Measurements from ENCODE around the gene GPR63.

GPR63 gene

GRCh38 chr6:96853083-96853482, 15.8 kb upstream of the GPR63 start:
- H3K9ac ChIP-seq (ENCODE audit: low read depth, low read length): no peak overlapping the region
- H3K4me1 ChIP-seq (ENCODE audit: insufficient read depth, low read length): no peaks in the 10 kb centered on the region
- WGBS: no CpG with 5 or more reads among the region's 2 CpGs
- H3K4me3 ChIP-seq (ENCODE audit: low read length): no peak overlapping the region
- no peaks in the 10 kb centered on the region for H3K36me3 ChIP-seq (ENCODE audit: insufficient read depth, low read length)
- no peak overlapping the region for H3K27ac ChIP-seq (ENCODE audit: low read depth, low read length)
- peaks cover 10% of the 10 kb centered on the region for H3K9me3 ChIP-seq (ENCODE audit: insufficient read depth, low read depth, low read length)
- H3K27me3 ChIP-seq (ENCODE audit: insufficient read depth, low read length): no peaks in the 10 kb centered on the region

DNA sequence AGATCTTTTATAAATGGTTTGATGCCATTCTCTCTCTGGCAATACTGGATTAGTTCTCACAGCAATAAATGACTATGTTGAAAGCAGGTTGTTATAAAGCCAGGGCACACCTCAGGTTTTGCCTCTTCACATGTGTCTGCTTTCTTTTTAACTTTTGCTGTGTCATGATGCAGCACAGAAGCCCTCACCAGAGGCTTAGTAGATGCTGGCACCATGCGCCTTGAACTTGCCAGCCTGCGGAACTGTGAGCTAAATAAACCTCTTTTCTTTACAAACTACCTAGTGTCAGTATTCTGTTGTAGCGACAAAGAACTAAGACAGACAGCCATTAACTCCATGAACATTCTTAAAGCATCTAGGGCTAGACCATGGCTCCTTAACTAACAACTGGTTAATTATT, 15.3 kb upstream of the GPR63 start:
- 96% methylated on average over 3 of the region's 3 CpGs for WGBS
- Histone ChIP-seq H3K4me1 (ENCODE audit: insufficient read depth, low read length) (no peaks in the 10 kb centered on the region), H3K9ac (ENCODE audit: low read depth, low read length) (no peak overlapping the region), H3K9me3 (ENCODE audit: insufficient read depth, low read depth, low read length) (peaks cover 10% of the 10 kb centered on the region), H3K27me3 (ENCODE audit: insufficient read depth, low read length) (no peaks in the 10 kb centered on the region), H3K27ac (ENCODE audit: low read depth, low read length) (no peak overlapping the region), H3K36me3 (ENCODE audit: insufficient read depth, low read length) (no peaks in the 10 kb centered on the region), H3K4me3 (ENCODE audit: low read length) (no peak overlapping the region)

DNA sequence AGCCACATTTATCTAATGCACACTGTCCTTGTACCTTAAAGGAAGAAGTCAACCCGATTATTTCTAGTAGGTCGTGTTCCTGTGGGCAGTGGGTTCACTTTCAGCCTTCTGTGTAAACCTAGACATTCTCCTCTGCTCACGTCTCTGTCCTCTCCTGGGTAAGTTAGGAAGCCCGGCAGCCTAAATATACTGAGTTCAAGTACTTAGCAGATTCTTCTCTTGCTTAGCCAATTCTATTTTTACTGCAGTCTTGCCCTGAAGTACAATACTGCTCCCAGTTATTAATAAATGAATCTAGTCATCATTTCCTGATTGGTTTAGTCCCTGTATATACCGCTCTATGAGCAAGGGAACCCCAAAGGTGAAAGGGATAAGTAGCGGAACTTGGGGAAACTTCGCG, 14.6 kb upstream of the GPR63 start:
- Histone ChIP-seq H3K9me3 (ENCODE audit: insufficient read depth, low read depth, low read length) (peaks cover 10% of the 10 kb centered on the region), H3K27ac (ENCODE audit: low read depth, low read length) (no peak overlapping the region), H3K4me3 (ENCODE audit: low read length) (no peak overlapping the region), H3K27me3 (ENCODE audit: insufficient read depth, low read length) (no peaks in the 10 kb centered on the region), H3K9ac (ENCODE audit: low read depth, low read length) (no peak overlapping the region), H3K36me3 (ENCODE audit: insufficient read depth, low read length) (no peaks in the 10 kb centered on the region), H3K4me1 (ENCODE audit: insufficient read depth, low read length) (no peaks in the 10 kb centered on the region)
- WGBS: 95% methylated on average over 8 of the region's 8 CpGs

DNA sequence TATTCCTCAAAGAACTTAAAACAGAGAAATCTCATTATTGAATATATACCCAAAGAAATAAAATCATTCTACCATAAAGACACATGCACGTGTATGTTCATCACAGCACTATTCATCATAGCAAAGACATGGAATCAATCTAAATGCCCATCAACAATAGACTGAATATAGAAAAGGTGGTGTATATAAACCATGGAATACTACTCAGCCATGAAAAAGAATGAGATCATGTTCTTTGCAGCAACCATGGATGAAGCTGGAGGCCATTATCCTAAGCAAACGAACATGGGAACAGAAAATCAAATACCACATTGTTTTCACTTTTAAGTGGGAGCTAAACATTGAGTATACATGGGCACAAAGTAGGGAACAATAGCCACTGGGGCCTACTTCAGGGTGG, 12.3 kb upstream of the GPR63 start:
- Histone ChIP-seq H3K36me3 (ENCODE audit: insufficient read depth, low read length) (no peaks in the 10 kb centered on the region), H3K4me3 (ENCODE audit: low read length) (no peak overlapping the region), H3K27ac (ENCODE audit: low read depth, low read length) (no peak overlapping the region), H3K4me1 (ENCODE audit: insufficient read depth, low read length) (no peaks in the 10 kb centered on the region), H3K9me3 (ENCODE audit: insufficient read depth, low read depth, low read length) (peaks cover 10% of the 10 kb centered on the region), H3K9ac (ENCODE audit: low read depth, low read length) (no peak overlapping the region), H3K27me3 (ENCODE audit: insufficient read depth, low read length) (no peaks in the 10 kb centered on the region)
- WGBS: 92% methylated on average over 2 of the region's 2 CpGs

DNA sequence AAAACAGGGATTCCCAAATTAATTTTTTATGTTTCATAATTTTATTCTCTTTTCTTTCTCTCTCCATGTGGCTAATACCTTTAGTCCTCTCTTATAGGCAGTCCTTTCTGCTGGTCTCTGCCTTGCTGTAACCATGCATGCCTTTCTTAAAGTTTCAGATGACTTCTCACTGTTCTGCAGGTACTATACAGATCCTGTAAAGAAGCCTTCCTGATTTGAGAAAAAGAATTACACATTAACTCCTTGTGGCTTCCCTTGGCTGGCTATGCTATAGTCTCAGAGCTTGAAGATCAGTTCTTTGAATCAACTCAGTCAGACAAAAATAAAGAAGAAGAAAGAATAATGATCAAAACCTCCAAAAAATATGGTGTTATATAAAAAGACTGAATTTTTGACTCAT, 7.3 kb upstream of the GPR63 start:
- no peaks in the 10 kb centered on the region for H3K9me3 ChIP-seq (ENCODE audit: insufficient read depth, low read depth, low read length)
- no peaks in the 10 kb centered on the region for H3K27me3 ChIP-seq (ENCODE audit: insufficient read depth, low read length)
- no peak overlapping the region for H3K9ac ChIP-seq (ENCODE audit: low read depth, low read length)
- no peaks in the 10 kb centered on the region for H3K36me3 ChIP-seq (ENCODE audit: insufficient read depth, low read length)
- H3K4me1 ChIP-seq (ENCODE audit: insufficient read depth, low read length): no peaks in the 10 kb centered on the region
- H3K27ac ChIP-seq (ENCODE audit: low read depth, low read length): no peak overlapping the region
- no peak overlapping the region for H3K4me3 ChIP-seq (ENCODE audit: low read length)

DNA sequence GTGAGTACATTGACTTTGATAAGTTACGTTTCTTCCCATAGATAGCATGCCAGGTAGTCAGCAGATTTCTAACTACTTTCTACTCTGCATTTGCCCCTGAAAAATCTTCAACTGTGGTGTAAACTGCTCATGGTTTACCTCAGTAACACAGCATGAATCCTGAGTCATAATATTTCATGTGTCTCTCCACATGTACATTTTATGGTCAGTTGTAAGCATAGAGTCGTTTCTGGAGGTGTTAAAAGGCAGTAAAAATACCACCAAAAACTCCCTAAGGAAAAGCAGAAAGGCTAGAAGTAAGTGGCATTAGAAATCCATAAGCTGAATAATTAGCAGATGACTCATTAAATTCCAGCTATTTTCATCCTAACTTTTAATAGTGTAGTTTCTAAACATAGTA, 4.1 kb upstream of the GPR63 start:
- H3K27me3 ChIP-seq (ENCODE audit: insufficient read depth, low read length): peaks cover 12% of the 10 kb centered on the region
- WGBS: 100% methylated on average over 1 of the region's 2 CpGs
- H3K36me3 ChIP-seq (ENCODE audit: insufficient read depth, low read length): no peaks in the 10 kb centered on the region
- no peak overlapping the region for H3K27ac ChIP-seq (ENCODE audit: low read depth, low read length)
- no peak overlapping the region for H3K9ac ChIP-seq (ENCODE audit: low read depth, low read length)
- no peaks in the 10 kb centered on the region for H3K4me1 ChIP-seq (ENCODE audit: insufficient read depth, low read length)
- no peaks in the 10 kb centered on the region for H3K9me3 ChIP-seq (ENCODE audit: insufficient read depth, low read depth, low read length)
- H3K4me3 ChIP-seq (ENCODE audit: low read length): no peak overlapping the region

- Histone ChIP-seq H3K9ac (ENCODE audit: low read depth, low read length) (peak overlapping the region; percentile 87), H3K27ac (ENCODE audit: low read depth, low read length) (peak overlapping the region; percentile 85), H3K4me3 (ENCODE audit: low read length) (peak overlapping the region; percentile 90), H3K36me3 (ENCODE audit: insufficient read depth, low read length) (peaks cover under 1% of the 10 kb centered on the region; the same call in 1 of the 2 replicates), H3K27me3 (ENCODE audit: insufficient read depth, low read length) (peaks cover 15% of the 10 kb centered on the region), H3K4me1 (ENCODE audit: insufficient read depth, low read length) (peaks cover 14% of the 10 kb centered on the region), H3K9me3 (ENCODE audit: insufficient read depth, low read depth, low read length) (no peaks in the 10 kb centered on the region)
- WGBS: 0% methylated on average over 27 of the region's 27 CpGs
Observed at GRCh38 chr6:96836631-96837080, 621 bp downstream of the GPR63 start.

GRCh38 chr6:96834070-96834469, 3.2 kb downstream of the GPR63 start:
- peaks cover 14% of the 10 kb centered on the region for H3K4me1 ChIP-seq (ENCODE audit: insufficient read depth, low read length)
- H3K36me3 ChIP-seq (ENCODE audit: insufficient read depth, low read length): peaks cover 26% of the 10 kb centered on the region
- no peak overlapping the region for H3K9ac ChIP-seq (ENCODE audit: low read depth, low read length)
- H3K27me3 ChIP-seq (ENCODE audit: insufficient read depth, low read length): peaks cover 15% of the 10 kb centered on the region
- H3K27ac ChIP-seq (ENCODE audit: low read depth, low read length): no peak overlapping the region
- no peaks in the 10 kb centered on the region for H3K9me3 ChIP-seq (ENCODE audit: insufficient read depth, low read depth, low read length)
- no peak overlapping the region for H3K4me3 ChIP-seq (ENCODE audit: low read length)
- 96% methylated on average over 2 of the region's 2 CpGs for WGBS

DNA sequence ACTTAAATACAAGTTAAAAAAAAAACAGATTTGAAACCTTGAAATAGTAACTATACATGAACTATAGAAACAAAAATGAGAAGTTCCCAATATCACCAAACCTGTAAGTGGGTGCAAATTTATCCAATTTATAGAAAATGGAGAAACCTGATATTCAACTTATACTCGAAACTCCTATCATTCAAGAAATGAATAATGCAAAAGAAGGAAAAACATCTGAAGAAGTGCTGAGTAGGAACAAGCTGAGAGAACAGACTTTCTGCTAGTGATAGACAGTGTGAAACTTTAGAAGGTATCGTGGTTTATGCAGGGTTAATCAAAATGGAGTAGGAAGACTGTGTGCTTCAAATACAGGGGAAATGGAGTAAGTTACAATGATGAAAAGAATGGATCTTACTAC, 4.5 kb downstream of the GPR63 start:
- Histone ChIP-seq H3K27ac (ENCODE audit: low read depth, low read length) (no peak overlapping the region), H3K27me3 (ENCODE audit: insufficient read depth, low read length) (peaks cover 6% of the 10 kb centered on the region), H3K4me1 (ENCODE audit: insufficient read depth, low read length) (peaks cover 14% of the 10 kb centered on the region), H3K9ac (ENCODE audit: low read depth, low read length) (no peak overlapping the region), H3K36me3 (ENCODE audit: insufficient read depth, low read length) (peaks cover 31% of the 10 kb centered on the region), H3K9me3 (ENCODE audit: insufficient read depth, low read depth, low read length) (no peaks in the 10 kb centered on the region), H3K4me3 (ENCODE audit: low read length) (no peak overlapping the region)
- WGBS: 98% methylated on average over 1 of the region's 2 CpGs

DNA sequence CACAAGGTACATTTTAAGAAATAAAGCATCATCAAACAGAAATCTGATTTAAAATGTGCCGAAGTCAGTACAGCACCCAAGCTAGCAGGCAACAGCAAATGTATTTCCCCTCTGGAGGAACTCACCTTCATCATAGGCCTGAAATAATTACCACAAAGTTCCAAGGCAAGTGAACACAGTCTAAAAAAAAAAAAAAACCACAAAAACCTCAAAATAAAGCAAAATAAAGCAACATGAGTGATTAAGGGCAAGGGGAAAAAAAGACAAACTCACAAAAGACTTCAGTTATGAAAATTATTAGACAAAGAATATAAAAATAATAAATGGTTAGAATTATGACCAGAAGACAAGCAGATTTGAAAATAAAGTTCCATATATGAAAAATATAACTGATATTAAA, 10.4 kb downstream of the GPR63 start:
- Histone ChIP-seq H3K27ac (ENCODE audit: low read depth, low read length) (no peak overlapping the region), H3K9me3 (ENCODE audit: insufficient read depth, low read depth, low read length) (no peaks in the 10 kb centered on the region), H3K4me1 (ENCODE audit: insufficient read depth, low read length) (no peaks in the 10 kb centered on the region), H3K36me3 (ENCODE audit: insufficient read depth, low read length) (peaks cover 56% of the 10 kb centered on the region), H3K9ac (ENCODE audit: low read depth, low read length) (no peak overlapping the region), H3K4me3 (ENCODE audit: low read length) (no peak overlapping the region), H3K27me3 (ENCODE audit: insufficient read depth, low read length) (no peaks in the 10 kb centered on the region)
- 98% methylated on average over 1 of the region's 1 CpG for WGBS

- Histone ChIP-seq H3K4me1 (ENCODE audit: insufficient read depth, low read length) (no peaks in the 10 kb centered on the region), H3K27me3 (ENCODE audit: insufficient read depth, low read length) (no peaks in the 10 kb centered on the region), H3K9ac (ENCODE audit: low read depth, low read length) (no peak overlapping the region), H3K27ac (ENCODE audit: low read depth, low read length) (no peak overlapping the region), H3K9me3 (ENCODE audit: insufficient read depth, low read depth, low read length) (no peaks in the 10 kb centered on the region), H3K4me3 (ENCODE audit: low read length) (no peak overlapping the region), H3K36me3 (ENCODE audit: insufficient read depth, low read length) (0 out of 2 replicates have a peak, but pooled peaks cover 27% of the 10 kb centered on the region)
- 94% methylated on average over 2 of the region's 2 CpGs for WGBS
Observed at GRCh38 chr6:96823743-96824142, 13.5 kb downstream of the GPR63 start.

- Histone ChIP-seq H3K27ac (ENCODE audit: low read depth, low read length) (no peak overlapping the region), H3K36me3 (ENCODE audit: insufficient read depth, low read length) (0 out of 2 replicates have a peak, but pooled peaks cover 21% of the 10 kb centered on the region), H3K9ac (ENCODE audit: low read depth, low read length) (no peak overlapping the region), H3K9me3 (ENCODE audit: insufficient read depth, low read depth, low read length) (no peaks in the 10 kb centered on the region), H3K4me3 (ENCODE audit: low read length) (no peak overlapping the region), H3K4me1 (ENCODE audit: insufficient read depth, low read length) (peaks cover 16% of the 10 kb centered on the region), H3K27me3 (ENCODE audit: insufficient read depth, low read length) (no peaks in the 10 kb centered on the region)
- WGBS: 95% methylated on average over 4 of the region's 4 CpGs
Observed at GRCh38 chr6:96821034-96821433, 16.2 kb downstream of the GPR63 start.
